HG03066 (cell line): Measurements from ENCODE around the gene NUTM1.

Source experiments
- ATAC-seq: cut with Tn5 transposase; IDR thresholded peaks from one replicate; pipeline ENCODE4 v1.9.1; 2021; ENCODE audit warnings: low read depth; ENCODE audit not compliant: unreplicated experiment

The NUTM1 gene, protein sequence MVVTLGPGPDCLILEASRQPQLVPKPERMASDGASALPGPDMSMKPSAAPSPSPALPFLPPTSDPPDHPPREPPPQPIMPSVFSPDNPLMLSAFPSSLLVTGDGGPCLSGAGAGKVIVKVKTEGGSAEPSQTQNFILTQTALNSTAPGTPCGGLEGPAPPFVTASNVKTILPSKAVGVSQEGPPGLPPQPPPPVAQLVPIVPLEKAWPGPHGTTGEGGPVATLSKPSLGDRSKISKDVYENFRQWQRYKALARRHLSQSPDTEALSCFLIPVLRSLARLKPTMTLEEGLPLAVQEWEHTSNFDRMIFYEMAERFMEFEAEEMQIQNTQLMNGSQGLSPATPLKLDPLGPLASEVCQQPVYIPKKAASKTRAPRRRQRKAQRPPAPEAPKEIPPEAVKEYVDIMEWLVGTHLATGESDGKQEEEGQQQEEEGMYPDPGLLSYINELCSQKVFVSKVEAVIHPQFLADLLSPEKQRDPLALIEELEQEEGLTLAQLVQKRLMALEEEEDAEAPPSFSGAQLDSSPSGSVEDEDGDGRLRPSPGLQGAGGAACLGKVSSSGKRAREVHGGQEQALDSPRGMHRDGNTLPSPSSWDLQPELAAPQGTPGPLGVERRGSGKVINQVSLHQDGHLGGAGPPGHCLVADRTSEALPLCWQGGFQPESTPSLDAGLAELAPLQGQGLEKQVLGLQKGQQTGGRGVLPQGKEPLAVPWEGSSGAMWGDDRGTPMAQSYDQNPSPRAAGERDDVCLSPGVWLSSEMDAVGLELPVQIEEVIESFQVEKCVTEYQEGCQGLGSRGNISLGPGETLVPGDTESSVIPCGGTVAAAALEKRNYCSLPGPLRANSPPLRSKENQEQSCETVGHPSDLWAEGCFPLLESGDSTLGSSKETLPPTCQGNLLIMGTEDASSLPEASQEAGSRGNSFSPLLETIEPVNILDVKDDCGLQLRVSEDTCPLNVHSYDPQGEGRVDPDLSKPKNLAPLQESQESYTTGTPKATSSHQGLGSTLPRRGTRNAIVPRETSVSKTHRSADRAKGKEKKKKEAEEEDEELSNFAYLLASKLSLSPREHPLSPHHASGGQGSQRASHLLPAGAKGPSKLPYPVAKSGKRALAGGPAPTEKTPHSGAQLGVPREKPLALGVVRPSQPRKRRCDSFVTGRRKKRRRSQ

DNA sequence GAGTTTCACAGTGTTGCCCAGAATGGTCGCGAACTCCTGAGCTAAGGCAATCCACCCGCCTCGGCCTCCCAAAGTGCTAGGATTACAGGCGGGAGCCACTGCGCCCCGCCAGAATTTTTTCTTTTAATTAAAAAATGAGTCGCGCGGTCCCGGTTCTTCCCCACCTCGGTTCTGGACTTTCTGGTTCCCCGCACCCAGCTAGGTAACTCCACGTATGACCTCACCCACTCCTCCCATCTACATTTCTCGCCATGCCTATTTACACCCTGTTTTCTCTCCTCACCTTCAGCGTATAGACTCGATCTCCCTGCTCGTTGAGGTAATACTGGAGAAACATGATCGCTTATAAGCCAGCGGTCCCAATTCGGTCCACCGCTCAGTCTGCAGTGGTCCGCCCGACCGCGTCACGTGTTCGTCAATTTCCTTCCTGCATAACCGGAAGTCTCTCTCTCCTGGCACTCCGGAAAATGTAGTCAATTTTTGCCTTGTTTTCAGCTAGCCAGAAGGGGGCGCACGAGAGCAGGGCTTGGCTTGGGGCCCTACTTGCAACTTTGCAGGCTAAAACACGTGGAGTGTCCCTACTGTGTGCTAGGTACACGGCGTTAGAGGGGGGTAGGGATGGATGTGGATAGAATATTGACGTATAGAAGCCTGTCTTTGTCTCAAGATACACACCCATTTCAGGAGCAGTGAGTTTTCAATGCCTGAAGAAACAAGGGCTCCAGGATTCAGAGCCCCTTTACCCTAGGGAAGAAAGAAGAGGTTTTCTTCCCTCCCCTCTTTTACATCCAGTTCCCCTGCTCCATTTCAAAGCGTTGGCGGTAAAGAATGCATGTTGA lies at the start of gene NUTM1, which contains the start of gene NOP10:
TSS of gene NUTM1 (plus strand) at position 579 of the 839 bp plus-strand sequence. CDS start 382 bp downstream, outside the sequence.
TSS of gene NOP10 (minus strand) at position 400 of the 839 bp plus-strand sequence. CDS start at position 337, 63 bp downstream.
- ATAC-seq, result peak; percentile 95

DNA sequence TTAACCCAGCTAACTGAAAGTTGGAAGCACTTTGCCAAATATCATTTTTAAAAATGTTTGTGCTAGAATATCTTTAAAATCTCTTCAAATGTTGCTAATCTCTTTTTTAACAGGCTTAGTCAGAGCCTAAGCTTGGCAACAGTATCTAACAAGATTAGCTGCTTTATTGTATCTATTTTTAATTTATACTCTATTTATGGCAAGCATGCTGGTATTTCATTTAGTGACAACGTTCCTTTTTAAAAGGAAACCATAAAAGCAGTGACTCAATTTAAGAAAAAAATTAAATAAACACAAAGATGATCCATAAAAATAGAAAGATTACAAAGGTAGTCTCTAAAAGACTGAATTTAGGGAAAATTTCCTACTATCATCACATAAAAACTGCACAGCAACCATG lies 46.1 kb upstream of the NUTM1 start:
- no peak for ATAC-seq

DNA sequence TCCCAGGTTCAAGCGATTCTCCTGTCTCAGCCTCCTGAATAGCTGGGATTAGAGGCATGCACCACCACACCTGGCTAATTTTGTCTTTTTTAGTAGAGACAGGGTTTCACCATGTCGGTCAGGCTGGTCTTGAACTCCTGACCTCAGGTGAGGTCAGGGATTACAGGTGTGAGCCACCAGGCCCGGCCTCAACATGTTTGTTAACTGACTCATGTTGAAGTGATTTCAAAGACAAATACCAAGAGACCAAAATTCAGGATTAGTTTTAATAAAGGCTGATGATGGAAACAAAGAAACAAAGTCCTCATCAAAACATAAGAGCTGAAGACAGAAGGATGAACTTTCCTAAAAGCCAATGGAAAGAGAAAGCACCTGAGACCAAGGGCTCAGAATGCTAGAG lies 42.1 kb upstream of the NUTM1 start:
- no peak for ATAC-seq

DNA sequence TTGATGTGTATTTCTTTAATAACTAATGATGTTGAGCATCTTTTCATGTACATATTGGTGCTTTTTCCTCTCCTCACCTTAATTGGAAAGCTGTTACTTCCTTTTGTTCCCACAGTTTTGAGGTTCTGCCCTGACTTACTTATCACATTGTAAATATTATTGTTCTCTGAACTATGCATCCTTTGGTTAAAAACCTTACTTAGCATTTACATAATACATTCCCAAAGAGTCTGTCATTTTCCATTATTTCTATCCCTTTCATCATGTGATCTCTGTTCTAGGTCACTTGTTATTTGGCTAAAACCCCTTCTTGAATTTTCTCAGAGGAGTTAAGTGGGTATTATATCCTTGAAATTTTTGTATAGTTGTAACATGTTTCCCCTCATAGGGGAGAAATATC lies 38.5 kb upstream of the NUTM1 start:
- ATAC-seq, result no peak

DNA sequence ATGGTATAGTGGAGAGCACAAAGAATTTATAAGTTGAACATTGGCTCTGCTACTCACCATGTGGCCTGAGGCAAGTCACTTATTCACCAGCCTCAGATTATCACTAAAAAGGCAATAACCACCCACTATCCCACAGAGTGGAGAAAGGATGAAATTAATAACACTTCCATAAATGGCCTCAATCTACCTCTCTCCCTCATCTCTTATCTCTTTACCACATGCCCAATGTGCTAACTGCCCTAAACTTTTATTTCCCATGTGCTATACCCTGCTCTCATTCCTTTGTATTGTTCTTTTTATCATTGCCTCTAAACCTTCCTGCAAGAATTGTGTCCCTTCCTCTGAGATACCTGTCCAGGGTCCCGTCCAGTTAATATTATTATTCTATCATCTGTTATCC lies 31.6 kb upstream of the NUTM1 start:
- ATAC-seq, result no peak

DNA sequence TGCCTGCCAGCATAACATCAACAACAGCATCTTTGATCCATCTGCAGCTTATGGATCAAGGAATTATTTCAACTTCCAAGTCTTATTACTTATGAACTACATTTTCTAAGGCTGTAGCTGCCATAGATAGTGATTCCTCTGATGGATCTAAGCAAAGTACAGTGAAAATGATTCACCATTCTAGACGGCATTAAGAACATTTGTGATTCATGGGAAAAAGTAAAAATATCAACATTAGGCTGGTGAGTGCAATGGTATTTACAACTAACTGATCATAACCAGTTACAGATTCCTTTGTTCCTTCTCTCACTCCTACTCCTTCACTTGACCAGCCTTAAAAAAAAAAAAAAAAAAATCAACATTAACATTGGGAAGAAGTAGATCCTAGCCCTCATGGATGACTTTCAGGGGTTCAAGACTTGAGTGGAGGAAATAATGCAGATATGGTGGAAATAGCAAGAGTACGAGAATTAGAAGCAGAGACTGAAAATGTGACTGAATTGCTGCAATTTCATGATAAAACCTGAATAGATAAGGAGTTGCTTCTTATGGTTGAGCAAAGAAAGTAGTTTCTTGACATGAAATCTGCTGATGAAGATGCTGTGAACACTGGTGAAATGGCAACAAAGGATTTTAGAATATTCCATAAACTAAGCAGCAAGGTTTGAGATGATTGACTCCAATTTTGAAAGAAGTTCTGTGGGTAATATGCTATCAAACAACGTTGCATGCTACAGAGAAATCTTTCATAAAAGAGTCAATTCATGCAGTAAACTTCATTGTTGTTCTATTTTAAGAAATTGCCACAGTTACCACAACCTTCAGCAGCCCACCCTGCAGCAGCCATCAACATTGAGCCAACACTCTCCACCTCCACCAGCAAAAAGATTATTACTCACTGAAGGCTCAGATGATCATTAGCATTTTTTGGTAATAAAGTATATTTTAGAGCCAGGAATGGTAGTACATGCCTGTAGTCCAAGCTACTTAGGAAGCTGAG lies 28.3 kb upstream of the NUTM1 start:
- ATAC-seq, result no peak

DNA sequence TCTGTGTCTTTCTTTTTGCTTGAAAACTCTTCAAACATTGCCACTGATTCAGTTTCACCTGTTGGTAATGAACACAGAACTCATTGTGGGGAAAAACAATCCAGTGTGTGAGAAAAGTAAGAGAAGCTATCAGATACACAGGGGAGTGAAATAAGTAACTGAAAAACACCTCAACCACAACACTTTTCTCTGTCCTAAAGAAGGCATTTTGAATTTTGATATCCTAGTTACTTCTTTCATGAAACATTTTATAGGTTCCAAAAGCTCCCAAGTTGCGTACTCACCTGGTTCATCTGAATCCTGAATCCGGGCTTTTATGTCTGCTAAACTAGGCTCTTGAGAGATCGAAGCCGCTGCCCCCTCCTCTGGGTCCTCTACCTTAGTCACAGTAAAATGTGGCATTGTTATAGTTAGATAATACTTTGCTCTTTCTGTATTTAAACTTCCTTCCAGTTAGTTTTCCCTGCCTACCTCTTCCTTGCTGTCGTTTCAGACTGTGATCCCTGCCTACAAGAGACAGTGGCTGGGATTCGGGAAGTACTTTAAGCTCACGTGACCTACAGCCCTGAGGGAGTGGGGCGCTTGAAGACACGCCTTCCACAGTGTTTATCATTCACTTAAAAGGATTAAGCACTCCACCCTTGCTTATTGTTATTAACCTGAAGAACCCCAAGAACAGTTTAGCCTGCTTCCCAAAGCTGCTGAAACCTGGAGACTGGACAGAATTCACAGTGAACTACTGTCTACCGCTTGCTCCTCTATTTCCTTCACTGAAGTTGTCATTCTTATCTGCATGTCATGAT lies 24.6 kb upstream of the NUTM1 start:
- ATAC-seq, result peak; percentile 64

DNA sequence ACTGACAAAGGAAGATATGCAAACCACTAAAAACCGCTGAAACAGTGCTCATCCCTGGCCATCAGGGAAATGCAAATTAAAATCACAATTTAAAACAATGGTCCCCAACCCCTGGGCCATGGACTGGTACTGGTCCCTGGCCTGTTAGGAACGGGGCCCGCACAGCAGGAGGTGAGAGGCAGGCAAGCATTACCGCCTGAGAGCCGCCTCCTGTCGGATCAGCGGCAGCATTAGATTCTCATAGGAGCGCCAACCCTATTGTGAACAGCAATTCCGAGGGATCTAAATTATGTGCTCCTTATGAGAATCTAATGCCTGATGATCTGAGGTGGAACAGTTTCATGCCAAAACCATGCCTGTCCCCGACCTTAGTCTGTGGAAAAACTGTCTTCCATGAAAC lies 19.9 kb upstream of the NUTM1 start:
- ATAC-seq, result no peak

DNA sequence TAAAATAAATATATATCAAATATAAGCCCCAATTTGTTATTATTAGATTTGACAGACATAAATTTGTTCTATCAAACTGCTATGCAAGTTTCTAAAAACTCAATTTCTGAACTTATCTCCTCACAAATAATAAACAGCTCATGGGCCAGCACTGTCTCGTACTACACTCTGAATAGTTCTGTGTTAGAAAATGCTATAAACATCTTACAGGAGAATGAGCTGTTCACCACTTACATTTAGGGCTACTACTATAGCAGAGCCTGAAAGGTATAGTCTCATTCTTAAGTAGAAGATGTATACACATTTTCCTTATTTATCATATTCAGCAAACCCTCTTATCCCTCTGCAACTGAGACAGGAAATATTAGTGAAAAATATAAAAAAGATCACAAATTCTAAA lies 18.2 kb upstream of the NUTM1 start:
- no peak for ATAC-seq

DNA sequence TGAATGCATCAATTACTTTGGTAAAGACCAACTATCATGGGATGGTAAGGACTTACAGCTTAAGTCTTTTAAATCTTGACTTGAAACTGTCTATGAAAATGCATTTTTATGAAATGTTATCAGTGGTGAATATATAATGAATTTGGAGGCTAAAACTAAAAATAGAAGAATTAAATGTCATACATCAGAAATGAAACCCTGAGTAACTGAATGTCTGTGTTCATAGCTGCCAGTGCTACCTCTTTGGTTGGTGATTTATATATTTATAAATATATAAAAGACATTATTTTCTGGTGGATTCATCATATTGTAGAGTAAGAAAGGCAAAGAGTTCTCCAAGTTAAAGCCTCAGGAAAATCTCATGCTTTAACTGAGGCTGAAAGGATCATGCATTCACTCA lies 17.7 kb upstream of the NUTM1 start:
- ATAC-seq, result no peak

DNA sequence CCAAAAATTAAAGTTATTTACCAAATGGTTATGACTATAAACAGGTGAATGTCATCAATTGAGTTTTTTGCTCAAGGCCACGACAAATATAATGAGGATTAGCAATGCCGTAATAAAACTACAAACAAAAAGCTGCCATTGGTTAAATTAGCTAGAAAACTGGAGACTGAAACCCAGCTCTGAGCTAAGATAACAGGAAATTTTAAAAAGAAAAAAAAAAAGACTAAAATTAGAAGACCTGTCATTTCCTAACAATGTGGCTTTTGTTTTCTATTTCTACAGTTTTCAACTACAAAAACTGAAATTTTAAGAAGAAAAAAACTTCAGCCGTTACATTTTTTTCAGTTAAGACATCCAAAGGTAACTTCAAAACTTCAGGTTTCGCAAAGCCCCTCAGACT lies 15.2 kb upstream of the NUTM1 start:
- ATAC-seq, result peak; percentile 42

DNA sequence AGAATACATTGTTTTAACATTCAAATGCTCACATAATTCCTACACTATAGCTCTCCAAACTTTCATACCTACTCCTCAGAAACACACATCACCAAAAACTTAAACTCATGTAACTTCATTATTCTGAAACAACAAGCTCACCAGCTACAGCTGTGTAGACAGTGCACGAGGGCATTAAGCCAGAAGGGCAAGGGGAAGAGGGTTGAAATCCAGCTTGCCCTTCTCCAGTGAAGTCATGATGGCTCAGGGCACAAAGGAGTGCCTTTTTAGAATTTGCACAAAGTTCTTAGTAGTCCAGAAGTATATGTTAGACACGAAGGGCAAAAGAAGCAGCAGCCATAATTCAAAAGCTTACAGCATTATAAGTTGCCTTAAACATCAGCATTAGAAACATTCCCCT lies 14.1 kb upstream of the NUTM1 start:
- no peak for ATAC-seq

DNA sequence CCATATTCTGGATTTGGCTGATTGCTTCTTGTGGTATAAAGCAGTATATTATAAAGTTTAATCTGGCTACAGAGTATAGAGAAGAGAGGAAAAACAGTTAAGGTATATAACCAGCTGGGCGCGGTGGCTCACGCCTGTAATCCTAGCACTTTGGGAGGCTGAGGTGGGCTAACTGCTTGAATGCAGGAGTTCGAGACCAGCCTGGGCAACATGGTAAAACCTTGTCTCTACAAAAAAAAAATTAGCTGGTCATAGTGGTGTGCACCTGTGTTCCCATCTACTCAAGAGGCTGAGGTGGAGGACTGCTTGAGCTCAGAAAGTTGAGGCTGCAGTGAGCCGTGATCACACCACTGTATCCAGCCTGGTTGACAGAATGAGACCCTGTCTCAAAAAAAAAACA lies 12.8 kb upstream of the NUTM1 start:
- no peak for ATAC-seq

DNA sequence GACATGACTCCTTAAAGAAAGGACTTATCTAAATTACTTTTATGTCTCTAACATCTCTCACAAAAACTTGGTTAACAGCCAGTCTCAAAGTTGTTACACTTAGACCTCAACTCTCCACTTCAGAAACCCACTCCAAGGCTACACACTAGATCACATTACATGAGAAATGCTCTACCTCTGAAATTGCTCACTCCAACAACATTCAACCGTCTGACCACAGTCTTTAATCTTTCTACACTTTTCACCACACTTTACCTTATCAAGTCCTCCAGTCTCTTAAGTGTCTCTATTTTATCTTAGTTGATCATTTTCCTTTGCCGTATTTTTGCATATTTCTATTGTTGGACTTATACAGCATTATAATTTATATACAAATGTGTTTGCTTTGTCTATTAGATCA lies 11.3 kb upstream of the NUTM1 start:
- no peak for ATAC-seq

DNA sequence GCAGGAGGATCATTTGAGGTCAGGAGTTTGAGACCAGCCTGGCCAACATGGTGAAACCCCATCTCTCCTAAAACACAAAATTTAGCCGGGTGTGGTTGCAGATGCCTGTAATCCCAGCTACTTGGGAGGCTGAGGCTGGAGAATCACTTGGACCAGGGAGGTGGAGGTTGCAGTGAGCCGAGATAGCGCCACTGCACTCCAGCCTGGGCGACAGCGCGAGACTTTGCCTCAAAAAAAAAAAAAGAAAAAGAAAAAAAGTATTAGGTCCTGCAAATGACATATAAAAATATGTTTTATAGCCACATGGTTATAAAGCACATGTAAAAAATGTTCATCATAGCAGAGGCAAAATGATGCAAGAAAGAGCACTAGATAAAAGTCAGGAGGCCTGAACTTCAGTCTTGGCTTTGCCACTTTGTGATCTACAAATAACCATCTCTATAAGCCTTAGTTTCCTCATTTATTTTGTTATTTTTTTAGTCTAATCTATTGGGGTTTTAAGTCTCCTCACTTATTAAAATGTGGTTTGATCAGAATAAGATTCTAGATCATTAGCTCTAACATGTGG lies 10.5 kb upstream of the NUTM1 start:
- ATAC-seq, result no peak

DNA sequence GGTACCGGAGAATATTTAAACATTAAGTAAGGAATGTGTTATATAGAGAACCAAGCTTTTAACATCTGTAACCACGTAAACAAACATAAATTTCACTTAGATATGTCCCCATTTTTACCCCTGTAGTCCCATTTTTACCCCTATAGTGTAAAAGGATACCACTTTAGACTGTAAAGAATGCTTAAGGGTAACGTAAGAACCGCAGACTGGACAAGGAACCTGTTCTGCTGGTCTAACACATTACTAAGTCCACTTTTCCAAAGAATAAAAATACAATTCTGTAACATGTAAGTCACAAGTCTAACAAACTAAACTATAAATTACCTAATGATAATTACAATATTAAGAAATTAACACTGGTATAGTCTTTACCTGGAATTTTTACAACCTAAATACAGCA lies 8.4 kb upstream of the NUTM1 start:
- ATAC-seq, result no peak

DNA sequence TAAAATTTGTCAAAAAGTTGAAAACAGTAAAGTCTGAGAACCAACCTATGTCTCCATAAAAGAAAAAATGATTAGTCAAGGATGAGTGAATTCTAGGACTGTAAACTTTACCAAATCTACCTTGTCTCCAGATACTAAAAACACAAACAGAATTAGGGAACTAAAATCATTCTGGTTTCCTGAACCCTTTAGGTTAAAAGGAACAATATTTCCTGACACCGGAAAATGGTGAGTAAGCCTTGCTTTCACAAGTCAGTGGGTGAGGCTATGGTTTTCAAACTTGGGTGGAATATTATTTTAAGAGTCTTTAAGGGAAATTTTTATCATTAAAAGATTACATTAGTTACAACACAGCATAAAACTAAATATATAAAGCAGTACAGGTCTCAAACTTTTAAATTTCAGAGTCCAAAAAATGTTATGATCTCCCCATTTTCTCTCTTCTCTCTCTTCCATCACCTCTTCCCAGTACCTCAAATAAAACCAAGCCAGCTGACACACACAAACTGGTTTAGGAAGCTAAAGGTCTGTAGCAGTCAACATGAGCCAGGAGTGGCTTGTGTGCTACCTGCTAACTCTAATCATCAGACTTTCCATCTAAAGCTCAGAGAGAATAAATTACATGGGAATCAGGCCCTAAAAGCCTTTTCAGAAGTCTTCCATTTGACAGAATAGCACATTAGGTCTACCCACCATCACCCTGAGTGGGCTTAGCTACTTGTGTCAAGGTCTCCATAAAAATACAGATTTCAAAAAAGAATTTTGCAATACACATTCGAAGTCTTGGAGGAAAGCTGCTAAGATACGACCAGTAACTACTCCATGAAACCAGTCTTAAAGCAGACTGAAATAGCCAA lies 7.7 kb upstream of the NUTM1 start:
- no peak for ATAC-seq
